K562 (cell line): ENCODE measurements around the gene C1orf21. TPM values are rescaled to one million over a fixed set of nuclear protein-coding genes. Genes with fewer than 3 reads are reported as not detected.

Source experiments
- ATAC-seq: fragments of 200-7000 bp; cut with Tn5 transposase; 3 replicates; pipeline ENCODE4 v1.9.1; 2020; ENCODE audit warnings: moderate library complexity
- BruUV-seq: library from RNA; stranded (reverse); fragments of 400-500 nt; replicated peaks from 2 replicates; lab custom pipeline; 2021; lab: Mats Ljungman, UMichigan
- CTCF ChIA-PET: fragments of 300-600 bp; formaldehyde crosslinking; extraction: SDS; loops from one replicate; lab custom pipeline; 2021; ENCODE audit warnings: low intra/inter-chr PET ratio; lab: Yijun Ruan, JAX
- POLR2A ChIA-PET: fragments of 300-600, 350-650 bp; sonication (Branson Sonifier 250); formaldehyde crosslinking; extraction: SDS; loops from one replicate; lab custom pipeline; 2021; ENCODE audit warnings: antibody characterized with exemption, inconsistent platforms; lab: Yijun Ruan, JAX
- DNase-seq, 4 experiments: peaks; one replicate each; pipeline versions ENCODE4 v3.0.0 to v3.0.0-alpha.2; 2011 to 2018; ENCODE audit warnings: low spot score in 3 of 4, mixed read lengths in 3 of 4; ENCODE audit errors: extremely low read depth in 1 of 4
- FAIRE-seq: peaks from 2 replicates; lab custom pipeline; 2011; peaks lifted over from hg19 to GRCh38; lab: Jason Lieb, UNC
- H2AFZ ChIP-seq: 2 replicates; pipeline ENCODE4 v1.6.0; 2011; ENCODE audit warnings: low read depth, low read length, control low read depth, inconsistent platforms
- H3K27ac ChIP-seq: fragments of 200-600 bp; 3 replicates; pipeline ENCODE4 v1.8.0; 2011; ENCODE audit warnings: low read depth, mild to moderate bottlenecking, control low read depth, inconsistent platforms, low read length, moderate library complexity, mixed read lengths; ENCODE audit errors: extremely low read depth
- H3K27me3 ChIP-seq, 2 experiments: fragments of 300-600 bp in 1 of 2; 2 replicates in 1 of 2; 3 replicates in 1 of 2; pipeline versions ENCODE4 v1.6.0 to v1.8.0; 2011; ENCODE audit warnings: inconsistent platforms in 2 of 2, low read length in 2 of 2, mild to moderate bottlenecking in 1 of 2, mixed read lengths in 1 of 2, moderate library complexity in 1 of 2; ENCODE audit not compliant: control insufficient read depth in 2 of 2, insufficient read depth in 2 of 2
- H3K36me3 ChIP-seq: fragments of 300-600 bp; 3 replicates; pipeline ENCODE4 v1.8.0; 2011; ENCODE audit warnings: mild to moderate bottlenecking, low read length, inconsistent platforms; ENCODE audit not compliant: control insufficient read depth, insufficient read depth
- H3K4me1 ChIP-seq, 2 experiments: fragments of 200-600 bp in 1 of 2; replicated peaks in 1 of 2; 2 replicates in 1 of 2; 3 replicates in 1 of 2; pipeline versions ENCODE4 v1.5.1 to v1.8.0; 2011; ENCODE audit warnings: inconsistent platforms in 2 of 2, low read length in 2 of 2, mild to moderate bottlenecking in 1 of 2, mixed read lengths in 1 of 2, moderate library complexity in 1 of 2; ENCODE audit not compliant: control insufficient read depth in 2 of 2, insufficient read depth in 2 of 2
- H3K4me2 ChIP-seq: 2 replicates; pipeline ENCODE4 v1.6.1; 2011; ENCODE audit warnings: low read length, control low read depth, inconsistent platforms, mixed read lengths; ENCODE audit not compliant: insufficient read depth
- H3K4me3 ChIP-seq: fragments of 200-600 bp; sonication (generic), shearing (Covaris generic); 2 replicates; pipeline ENCODE4 v1.5.1; 2016; ENCODE audit warnings: control low read depth, inconsistent platforms
- H3K79me2 ChIP-seq: fragments of 200-600 bp; 3 replicates; pipeline ENCODE4 v1.8.0; 2011; ENCODE audit warnings: low read length, inconsistent platforms; ENCODE audit not compliant: control insufficient read depth, insufficient read depth
- H3K9ac ChIP-seq, 2 experiments: 2 replicates each; pipeline versions ENCODE4 v1.6.0 to v1.6.1; 2011; ENCODE audit warnings: low read depth in 2 of 2, low read length in 2 of 2, control low read depth in 1 of 2, inconsistent platforms in 1 of 2, mild to moderate bottlenecking in 1 of 2, mixed read lengths in 1 of 2; ENCODE audit not compliant: insufficient read depth in 1 of 2
- H3K9me1 ChIP-seq: one replicate; pipeline ENCODE4 v1.6.0; 2011; ENCODE audit warnings: inconsistent platforms, mild to moderate bottlenecking, low read length, moderate library complexity; ENCODE audit not compliant: control insufficient read depth, insufficient read depth
- H3K9me3 ChIP-seq: replicated peaks from 2 replicates; pipeline ENCODE4 v1.5.1; 2011; ENCODE audit warnings: low read depth, low read length, inconsistent platforms; ENCODE audit not compliant: control insufficient read depth, insufficient read depth
- H4K20me1 ChIP-seq: replicated peaks from 2 replicates; pipeline ENCODE4 v1.6.1; 2011; ENCODE audit warnings: low read length, inconsistent platforms, mixed read lengths; ENCODE audit not compliant: control insufficient read depth, insufficient read depth
- FOSL1 ChIP-seq: fragments of 200-800 bp; sonication (Bioruptor generic); conservative IDR thresholded peaks from 2 replicates; pipeline ENCODE4 v1.6.1; 2016; ENCODE audit warnings: missing genetic modification characterization, missing compliant biosample characterization
- POLR3G ChIP-seq: IDR thresholded peaks from 2 replicates; pipeline ENCODE4 v1.6.1; 2011; ENCODE audit not compliant: insufficient read length, insufficient replicate concordance; ENCODE audit errors: extremely low read depth
- SRSF1 ChIP-seq: fragments of 200-400 bp; formaldehyde crosslinking; IDR thresholded peaks from 2 replicates; pipeline ENCODE4 v1.6.1; 2017; ENCODE audit warnings: mild to moderate bottlenecking, low read depth, low read length, moderate library complexity
- TEAD1 ChIP-seq, 2 experiments: fragments of 450-650 bp in 1 of 2; sonication (generic) in 1 of 2; formaldehyde crosslinking; IDR thresholded peaks; 2 replicates each; pipeline versions ENCODE4 v1.4.0 to v1.8.0; 2020 to 2022; ENCODE audit warnings: mild to moderate bottlenecking in 2 of 2, missing genetic modification reagents in 1 of 2
- ZNF184 ChIP-seq: sonication (generic); formaldehyde crosslinking; IDR thresholded peaks from 2 replicates; pipeline ENCODE4 v1.5.0; 2020; ENCODE audit warnings: missing genetic modification reagents
- ZNF347 ChIP-seq: fragments of 450-650 bp; formaldehyde crosslinking; IDR thresholded peaks from 2 replicates; pipeline ENCODE4 v1.4.0; 2020; ENCODE audit warnings: low read depth, mild to moderate bottlenecking, moderate library complexity
- ZNF668 ChIP-seq: fragments of 250-450 bp; sonication (Bioruptor Pico); IDR thresholded peaks from 2 replicates; pipeline ENCODE4 v1.8.0; 2022; ENCODE audit warnings: mild to moderate bottlenecking, inconsistent platforms
- WGBS: fragments of 100-300 bp; shearing (Covaris generic); methylation state at CpG from one replicate; pipeline ENCODE4 v1.1.6; 2016; ENCODE audit warnings: low coverage, mixed read lengths; ENCODE audit not compliant: insufficient coverage; ENCODE audit errors: missing lambda C conversion rate; 5-methylcytosine and 5-hydroxymethylcytosine counted together
- in situ Hi-C: fragments of 300-500 bp; cut with MboI; formaldehyde crosslinking; loops from 4 replicates; pipeline ENCODE4 v1.15.0; 2018; ENCODE audit warnings: inconsistent platforms, mixed read lengths
- intact Hi-C: fragments of 100-400 bp; cut with micrococcal nuclease; formaldehyde crosslinking; loops from 2 replicates; pipeline ENCODE4 v1.14.2; 2022
- polyA plus RNA-seq, 8 experiments: library from polyadenylated mRNA; depleted of rRNA in 4 of 8; stranded (reverse) in 5 of 8; unstranded in 3 of 8; fragments of >200 nt; fragmentation: Nextera tagmentation in 2 of 8; fragmentation: Illumina TruSeq in 1 of 8; extraction: Ambion mirVana in 2 of 8; extraction: Trizol in 1 of 8; gene quantifications; 2 replicates each; pipeline versions ENCODE4 v1.2.1 to v1.2.3, GENCODE V29; 2011 to 2014; ENCODE audit warnings: inconsistent platforms in 1 of 8, missing spikeins in 1 of 8
- total RNA-seq, 7 experiments: library from RNA; depleted of rRNA in 6 of 7; stranded (reverse); fragments of >200 nt in 6 of 7; fragmentation: Illumina TruSeq in 2 of 7; extraction: Trizol in 2 of 7; gene quantifications; 2 replicates each; pipeline versions ENCODE4 v1.2.1 to v1.2.3, GENCODE V29; 2011 to 2021; ENCODE audit warnings: low replicate concordance in 1 of 7
- TF ChIP-seq, protein P1 (sequence below): sonication (generic); formaldehyde crosslinking; IDR thresholded peaks from 2 replicates; pipeline ENCODE4 v1.8.0; 2023; ENCODE audit warnings: mild to moderate bottlenecking, missing genetic modification reagents

C1orf21 gene
- total and polyA plus RNA-seq, 9 of the 15 experiments (the other 6 are each of a cell fraction or from before 2014, with no cell fraction given), result under 0.01 to 0.31 (median 0.07) TPM

DNA sequence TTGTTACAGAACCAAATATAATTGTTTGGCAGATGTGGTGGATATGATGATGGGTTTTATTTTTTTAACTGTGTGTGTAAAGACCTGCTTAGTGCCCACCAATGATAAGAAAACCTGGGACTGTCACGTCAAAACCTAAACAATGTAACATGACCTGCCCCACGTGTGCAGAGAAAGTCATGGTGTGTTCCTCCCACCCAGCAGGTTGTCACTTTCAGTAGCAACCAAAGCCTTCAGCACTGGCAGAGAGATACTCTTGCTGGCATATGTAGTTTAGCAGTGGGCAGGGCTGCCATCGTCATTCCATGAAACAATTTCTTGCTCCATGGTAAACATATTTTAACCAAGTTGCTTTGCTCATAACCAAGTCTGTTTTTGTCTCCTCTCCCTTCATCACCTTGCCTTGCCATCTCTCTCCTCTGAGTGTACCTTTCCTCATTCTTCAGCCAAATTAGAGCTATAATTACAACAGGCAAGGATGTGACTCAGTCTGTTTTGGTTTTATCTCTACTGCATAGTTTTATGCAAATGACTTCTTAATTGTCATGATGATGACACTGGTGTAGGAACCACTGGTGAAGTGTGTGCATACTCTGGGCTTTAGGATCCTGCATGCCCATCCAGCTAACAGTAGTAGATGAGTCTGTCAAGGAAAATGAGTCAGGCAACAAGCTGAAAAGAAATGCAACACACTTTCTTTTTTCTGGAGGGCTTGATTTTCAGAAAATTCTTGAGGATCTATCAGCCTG is 217.5 kb downstream of the C1orf21 start:
- no TSS peak for BruUV-seq
- ChIA-PET CTCF (no interaction called here), POLR2A (interaction anchor here (0.6 kb wide), 1 partner anchor 517 kb away, joined by 3 read pairs; no protein-coding TSS in a partner anchor)
- no peaks in the 10 kb centered on the region for H3K9me1 ChIP-seq
- FAIRE-seq (no peak), DNase-seq (no peak), ATAC-seq (no peak)
- H3K27me3 ChIP-seq, result no peaks in the 10 kb centered on the region
- intact Hi-C loops, result no loop called here
- H3K4me1 ChIP-seq, result no peaks in the 10 kb centered on the region
- in situ Hi-C loops, result no loop called here
- no peaks in the 10 kb centered on the region for H3K36me3 ChIP-seq
- TF ChIP-seq ZNF347, result no peak
- no peak for TF ChIP-seq FOSL1 (tag)
- TF ChIP-seq POLR3G, result no peak
- TF ChIP-seq, protein P1, sequence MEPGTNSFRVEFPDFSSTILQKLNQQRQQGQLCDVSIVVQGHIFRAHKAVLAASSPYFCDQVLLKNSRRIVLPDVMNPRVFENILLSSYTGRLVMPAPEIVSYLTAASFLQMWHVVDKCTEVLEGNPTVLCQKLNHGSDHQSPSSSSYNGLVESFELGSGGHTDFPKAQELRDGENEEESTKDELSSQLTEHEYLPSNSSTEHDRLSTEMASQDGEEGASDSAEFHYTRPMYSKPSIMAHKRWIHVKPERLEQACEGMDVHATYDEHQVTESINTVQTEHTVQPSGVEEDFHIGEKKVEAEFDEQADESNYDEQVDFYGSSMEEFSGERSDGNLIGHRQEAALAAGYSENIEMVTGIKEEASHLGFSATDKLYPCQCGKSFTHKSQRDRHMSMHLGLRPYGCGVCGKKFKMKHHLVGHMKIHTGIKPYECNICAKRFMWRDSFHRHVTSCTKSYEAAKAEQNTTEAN (CRISPR knock-in tag), result no peak
- no peak for TF ChIP-seq ZNF184 (CRISPR knock-in tag)
- no peak for TF ChIP-seq ZNF668 (CRISPR knock-in tag)
- no peak for TF ChIP-seq TEAD1 (CRISPR knock-in tag; IDR thresholded peaks at IDR 0.05)
- TF ChIP-seq SRSF1, result no peak
- no peak overlapping the region for H3K27ac ChIP-seq
- H3K9me3 ChIP-seq, result no peaks in the 10 kb centered on the region
- WGBS, result 0% methylated on average over 3 of the region's 3 CpGs
- H3K4me2 ChIP-seq, result no peak overlapping the region
- no peak overlapping the region for H3K4me3 ChIP-seq
- no peak overlapping the region for H2AFZ ChIP-seq
- no peak overlapping the region for H3K9ac ChIP-seq
- no peaks in the 10 kb centered on the region for H3K79me2 ChIP-seq
- no peaks in the 10 kb centered on the region for H4K20me1 ChIP-seq
